Body of pancreas (tissue), 4 donors: ENCODE data around the gene EYA2. TPM values are rescaled to one million over a fixed set of nuclear protein-coding genes. Genes with fewer than 3 reads are reported as not detected.

Experiments used
- ATAC-seq: fragments of 150-250 bp; one replicate; pipeline ENCODE4 v1.9.1; 2016
- DNase-seq, 4 donors: peaks; one replicate each; pipeline ENCODE4 v3.0.0-alpha.2; 2019
- H3K27ac ChIP-seq, 4 donors: fragments of 200-600 bp; sonication (generic); 1 replicate in 3 of 4; 2 replicates in 1 of 4; pipeline versions ENCODE4 v1.5.1 to v1.6.1; 2016 to 2019; ENCODE audit warnings: mild to moderate bottlenecking in 1 of 4, mixed read lengths in 1 of 4, moderate library complexity in 1 of 4
- H3K27me3 ChIP-seq, 2 donors: fragments of 200-600 bp; sonication (generic); one replicate each; pipeline ENCODE4 v1.6.0; 2016; ENCODE audit warnings: mild to moderate bottlenecking in 1 of 2
- H3K36me3 ChIP-seq, 2 donors: fragments of 200-600 bp; sonication (generic); replicated peaks in 1 of 2; 2 replicates each; pipeline ENCODE4 v1.5.1; 2016; ENCODE audit warnings: low read depth in 2 of 2; ENCODE audit not compliant: insufficient read depth in 1 of 2
- H3K4me1 ChIP-seq: fragments of 200-600 bp; sonication (generic); one replicate; pipeline ENCODE4 v1.6.0; 2016
- H3K4me3 ChIP-seq, 2 donors: fragments of 200-600 bp; sonication (generic); 1 replicate in 1 of 2; 2 replicates in 1 of 2; pipeline ENCODE4 v1.5.1; 2016 to 2019
- H3K9me3 ChIP-seq, 3 donors: fragments of 200-600 bp; sonication (generic); 1 replicate in 2 of 3; 2 replicates in 1 of 3; pipeline ENCODE4 v1.5.1; 2016
- CTCF ChIP-seq, 7 experiments: fragments of 450-650 bp in 4 of 7; fragments of 200-600 bp in 3 of 7; sonication (generic) in 3 of 7; IDR thresholded peaks; one replicate each; pipeline ENCODE4 v1.5.1; 2016 to 2019; ENCODE audit warnings: antibody characterized with exemption in 7 of 7
- POLR2A ChIP-seq, 3 donors: fragments of 450-650 bp; IDR thresholded peaks; one replicate each; pipeline ENCODE4 v1.6.1; 2016; ENCODE audit warnings: antibody characterized with exemption in 3 of 3, mild to moderate bottlenecking in 2 of 3
- WGBS, 2 donors: methylation state at CpG; one replicate each; pipeline ENCODE4 v1.1.5; 2017; 5-methylcytosine and 5-hydroxymethylcytosine counted together
- intact Hi-C: fragments of 100-400 bp; cut with DNase I; formaldehyde crosslinking; loops from one replicate; pipeline ENCODE4 v1.15.1; 2023
- total RNA-seq, 2 donors: library from RNA; depleted of rRNA; stranded (reverse); fragments of >200 nt; gene quantifications; one replicate each; pipeline ENCODE4 v1.1.0, GENCODE V29; 2016

EYA2 gene
- total RNA-seq, 2 donors from 2014 or later, result 0.52 to 3.6 TPM

GRCh38 chr20:47137231-47137870 is 242.7 kb downstream of the EYA2 start:
- TF ChIP-seq CTCF (IDR thresholded peaks at IDR 0.05), result no peak
- TF ChIP-seq POLR2A (IDR thresholded peaks at IDR 0.05), result no peak
- Histone ChIP-seq H3K9me3 (no peaks in the 10 kb centered on the region), H3K27ac (no peak overlapping the region), H3K4me1 (no peaks in the 10 kb centered on the region), H3K36me3 (no peaks in the 10 kb centered on the region), H3K27me3 (no peaks in the 10 kb centered on the region), H3K4me3 (no peak overlapping the region)
- intact Hi-C loops, result no loop called here
- ATAC-seq, result no peak
- DNase-seq, result no peak
- 46 to 48% methylated on average over 4 of the region's 4 CpGs for WGBS, 2 donors

- H3K27me3 ChIP-seq, result no peaks in the 10 kb centered on the region
- H3K4me3 ChIP-seq, result no peak overlapping the region
- H3K27ac ChIP-seq, result peak overlapping the region in 1 of 4 donors; percentile 46
- no peaks in the 10 kb centered on the region for H3K36me3 ChIP-seq
- H3K9me3 ChIP-seq, result no peaks in the 10 kb centered on the region
- TF ChIP-seq CTCF (IDR thresholded peaks at IDR 0.05) (no peak), POLR2A (IDR thresholded peaks at IDR 0.05) (no peak)
- intact Hi-C loops, result no loop called here
- H3K4me1 ChIP-seq, result no peaks in the 10 kb centered on the region
- DNase-seq, result no peak
- 39 to 49% methylated on average over 5 of the region's 5 CpGs for WGBS, 2 donors
- peak; percentile 62 for ATAC-seq
These were observed 245.4 kb downstream of the EYA2 start for GRCh38 chr20:47139934-47140535.

GRCh38 chr20:47141350-47141921 is 246.8 kb downstream of the EYA2 start:
- intact Hi-C loops, result no loop called here
- no peaks in the 10 kb centered on the region for H3K27me3 ChIP-seq
- H3K27ac ChIP-seq, result no peak overlapping the region

GRCh38 chr20:47141941-47142773 is 247.5 kb downstream of the EYA2 start:
- WGBS, 2 donors, result 61 to 67% methylated on average over 5 of the region's 5 CpGs
- H3K36me3 ChIP-seq, result no peaks in the 10 kb centered on the region
- DNase-seq, result no peak
- TF ChIP-seq CTCF (IDR thresholded peaks at IDR 0.05), result no peak
- no peak for TF ChIP-seq POLR2A (IDR thresholded peaks at IDR 0.05)
- H3K27ac ChIP-seq, result no peak overlapping the region
- intact Hi-C loops, result no loop called here
- no peaks in the 10 kb centered on the region for H3K9me3 ChIP-seq
- no peak overlapping the region for H3K4me3 ChIP-seq
- no peaks in the 10 kb centered on the region for H3K4me1 ChIP-seq
- H3K27me3 ChIP-seq, result no peaks in the 10 kb centered on the region
- ATAC-seq, result no peak

More at GRCh38 chr20:47141350-47141921, 246.8 kb downstream of the EYA2 start:
- no peaks in the 10 kb centered on the region for H3K9me3 ChIP-seq
- DNase-seq, result no peak
- no peaks in the 10 kb centered on the region for H3K36me3 ChIP-seq
- no peak overlapping the region for H3K4me3 ChIP-seq
- no peak for ATAC-seq
- H3K4me1 ChIP-seq, result no peaks in the 10 kb centered on the region
- no peak for TF ChIP-seq CTCF (IDR thresholded peaks at IDR 0.05)
- TF ChIP-seq POLR2A (IDR thresholded peaks at IDR 0.05), result no peak
- 85 to 100% methylated on average over 2 of the region's 2 CpGs for WGBS, 2 donors
